Activated CD8-positive, alpha-beta T cell treated with anti-CD3 and anti-CD28 coated beads for 36 hours (primary cell): ENCODE results near the gene SYT1. TPM values are rescaled to one million over a fixed set of nuclear protein-coding genes. Genes with fewer than 3 reads are reported as not detected.

Experiments
- ATAC-seq: fragments of 200-7000 bp; cut with Tn5 transposase; one replicate; pipeline ENCODE4 v1.10.0; 2021; ENCODE audit warnings: mild to moderate bottlenecking, moderate library complexity
- CTCF ChIA-PET: fragments of 350-600 bp; sonication (Branson Sonifier 250); formaldehyde crosslinking; loops from one replicate; lab custom pipeline; 2021; ENCODE audit warnings: antibody characterized with exemption; lab: Charles Lee
- POLR2A ChIA-PET: fragments of 350-600 bp; sonication (Branson Sonifier 250); formaldehyde crosslinking; loops from one replicate; lab custom pipeline; 2021; ENCODE audit warnings: antibody characterized with exemption; lab: Charles Lee
- DNase-seq: peaks from one replicate; pipeline ENCODE4 v3.0.0-alpha.2; 2020
- H3K27ac Mint-ChIP-seq: one replicate; pipeline ENCODE4 v1.8.0; 2021; ENCODE audit warnings: mild to moderate bottlenecking, mixed read lengths
- H3K27me3 Mint-ChIP-seq: one replicate; pipeline ENCODE4 v1.8.0; 2021; ENCODE audit warnings: mixed read lengths
- H3K36me3 Mint-ChIP-seq: one replicate; pipeline ENCODE4 v1.8.0; 2021; ENCODE audit warnings: low read depth, mixed read lengths
- H3K4me1 Mint-ChIP-seq: one replicate; pipeline ENCODE4 v1.8.0; 2021; ENCODE audit warnings: low read depth, mixed read lengths
- H3K4me3 Mint-ChIP-seq: one replicate; pipeline ENCODE4 v1.8.0; 2021; ENCODE audit warnings: mild to moderate bottlenecking, moderate library complexity, mixed read lengths
- H3K9me3 Mint-ChIP-seq: one replicate; pipeline ENCODE4 v1.8.0; 2021; ENCODE audit warnings: mixed read lengths
- CTCF ChIP-seq: fragments of 200-600 bp; IDR thresholded peaks from one replicate; pipeline ENCODE4 v1.8.0; 2022; ENCODE audit warnings: antibody characterized with exemption, mild to moderate bottlenecking
- intact Hi-C: fragments of 100-400 bp; cut with micrococcal nuclease; formaldehyde crosslinking; loops from one replicate; pipeline ENCODE4 v1.10.0; 2022
- total RNA-seq, 2 experiments: library from RNA; stranded (reverse); gene quantifications; one replicate each; pipeline ENCODE4 v1.2.3, GENCODE V29; 2021

Gene SYT1
- total RNA-seq, 2 experiments from 2014 or later, result not detected

DNA sequence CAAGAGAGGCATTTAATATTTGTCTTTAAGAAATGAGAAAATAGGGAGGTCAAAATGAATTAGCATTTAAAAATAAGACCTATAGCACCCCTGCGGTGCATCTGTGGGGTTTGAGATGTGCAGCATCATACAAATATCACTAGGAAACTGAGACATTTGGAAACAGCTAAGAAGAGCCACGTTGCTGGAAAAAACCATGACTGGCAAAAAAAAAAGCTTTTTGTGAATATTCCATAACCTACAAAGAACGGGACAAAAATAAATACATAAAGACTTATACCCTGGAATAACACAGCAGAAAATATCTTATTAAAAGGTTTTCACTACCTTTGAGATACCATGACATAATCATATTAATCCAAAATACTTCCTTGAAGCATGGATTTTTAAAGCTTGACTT lies 460.0 kb downstream of the SYT1 start:
- POLR2A ChIA-PET, result no interaction called here
- Mint-ChIP-seq H3K27ac (no peak overlapping the region), H3K27me3 (no peaks in the 10 kb centered on the region), H3K4me1 (no peaks in the 10 kb centered on the region), H3K4me3 (no peak overlapping the region), H3K36me3 (no peaks in the 10 kb centered on the region), H3K9me3 (no peaks in the 10 kb centered on the region)
- DNase-seq (no peak), ATAC-seq (no peak)
- TF ChIP-seq CTCF, result no peak
- CTCF ChIA-PET, result no interaction called here
- intact Hi-C loops, result no loop called here

GRCh38 chr12:79326222-79326621 lies 461.6 kb downstream of the SYT1 start:
- intact Hi-C loops, result no loop called here
- H3K9me3 Mint-ChIP-seq, result no peaks in the 10 kb centered on the region
- H3K4me3 Mint-ChIP-seq, result no peak overlapping the region
- no peaks in the 10 kb centered on the region for H3K36me3 Mint-ChIP-seq
- ChIA-PET CTCF (interaction anchor here (0.6 to 1.4 kb wide), 2 partner anchors 10 to 1099 kb away, joined by 3 to 4 read pairs; no protein-coding TSS in a partner anchor), POLR2A (no interaction called here)
- no peak for DNase-seq
- no peaks in the 10 kb centered on the region for H3K27me3 Mint-ChIP-seq
- ATAC-seq, result no peak
- no peak for TF ChIP-seq CTCF
- H3K4me1 Mint-ChIP-seq, result no peaks in the 10 kb centered on the region
- no peak overlapping the region for H3K27ac Mint-ChIP-seq

DNA sequence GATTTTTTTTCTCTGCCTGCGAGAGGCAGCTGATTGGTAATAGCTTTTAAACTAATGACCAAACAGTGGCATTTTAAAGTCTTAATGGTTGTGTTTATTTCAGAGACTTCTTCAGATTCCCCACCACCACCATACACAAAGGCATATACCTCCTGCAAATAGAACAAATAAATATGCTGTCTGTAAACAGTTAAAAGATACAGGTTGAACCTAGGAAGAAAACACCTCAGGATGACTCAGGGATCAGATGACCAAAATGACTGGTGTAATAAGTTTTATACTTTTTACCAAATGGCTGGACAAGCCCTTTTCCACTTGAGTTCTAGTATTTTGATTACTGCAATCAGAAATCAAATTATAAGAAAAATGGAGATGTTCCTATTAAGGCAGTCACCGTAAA lies 462.1 kb downstream of the SYT1 start:
- CTCF ChIA-PET, result interaction anchor here (0.6 kb wide), 1 partner anchor 1099 kb away, joined by 3 read pairs; no protein-coding TSS in a partner anchor
- no peaks in the 10 kb centered on the region for H3K36me3 Mint-ChIP-seq
- intact Hi-C loops, result no loop called here
- no peak overlapping the region for H3K4me3 Mint-ChIP-seq
- TF ChIP-seq CTCF, result no peak
- DNase-seq (no peak), ATAC-seq (no peak)
- H3K4me1 Mint-ChIP-seq, result no peaks in the 10 kb centered on the region
- no peaks in the 10 kb centered on the region for H3K9me3 Mint-ChIP-seq
- POLR2A ChIA-PET, result no interaction called here
- H3K27ac Mint-ChIP-seq, result no peak overlapping the region
- H3K27me3 Mint-ChIP-seq, result no peaks in the 10 kb centered on the region

DNA sequence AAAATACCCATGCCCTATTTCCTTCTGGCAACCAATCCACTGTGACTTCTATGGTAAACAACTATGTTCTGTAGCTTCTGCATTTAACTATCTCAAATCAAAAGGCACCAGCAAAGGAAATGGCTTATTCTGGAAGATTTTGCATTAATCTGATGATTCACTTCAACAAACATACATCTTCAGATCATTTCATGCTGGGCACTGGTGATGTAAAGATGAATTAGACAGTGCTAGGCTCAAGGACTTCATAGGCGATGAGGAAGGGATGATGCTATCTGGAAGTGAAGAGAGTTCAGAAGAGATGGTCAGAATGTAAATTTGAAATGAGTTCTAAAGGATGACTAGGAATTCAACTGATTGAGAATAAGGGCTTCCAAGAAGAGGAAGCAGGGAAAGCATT lies 462.9 kb downstream of the SYT1 start:
- DNase-seq, result no peak
- Mint-ChIP-seq H3K27ac (no peak overlapping the region), H3K36me3 (no peaks in the 10 kb centered on the region), H3K9me3 (no peaks in the 10 kb centered on the region), H3K4me1 (no peaks in the 10 kb centered on the region), H3K27me3 (no peaks in the 10 kb centered on the region), H3K4me3 (no peak overlapping the region)
- ChIA-PET CTCF (no interaction called here), POLR2A (no interaction called here)
- intact Hi-C loops, result no loop called here
- TF ChIP-seq CTCF, result no peak
- ATAC-seq, result no peak

- Mint-ChIP-seq H3K36me3 (no peaks in the 10 kb centered on the region), H3K27me3 (no peaks in the 10 kb centered on the region), H3K27ac (no peak overlapping the region), H3K4me1 (no peaks in the 10 kb centered on the region), H3K9me3 (no peaks in the 10 kb centered on the region), H3K4me3 (no peak overlapping the region)
- ChIA-PET POLR2A (no interaction called here), CTCF (no interaction called here)
- ATAC-seq, result no peak
- no peak for DNase-seq
- no peak for TF ChIP-seq CTCF
- intact Hi-C loops, result no loop called here
Measured at GRCh38 chr12:79329933-79330332, 465.4 kb downstream of the SYT1 start.
